Kidney (tissue), 14 donors: ENCODE measurements around the gene SEMA3C. TPM values are rescaled to one million over a fixed set of nuclear protein-coding genes. Genes with fewer than 3 reads are reported as not detected.

ENCODE experiments used
- DNase-seq, 5 donors: peaks; one replicate each; pipeline ENCODE4 v3.0.0-alpha.2; 2013 to 2020
- FAIRE-seq: peaks from 2 replicates; lab custom pipeline; 2012; peaks lifted over from hg19 to GRCh38; lab: Jason Lieb, UNC
- H3K27ac ChIP-seq, 2 donors: one replicate each; pipeline ENCODE4 v1.7.0; 2013; ENCODE audit warnings: low read depth in 2 of 2, low read length in 2 of 2, inconsistent platforms in 1 of 2
- H3K27me3 ChIP-seq: one replicate; pipeline ENCODE4 v1.7.1; 2013; ENCODE audit warnings: low read length, inconsistent platforms; ENCODE audit not compliant: control insufficient read depth, insufficient read depth
- H3K36me3 ChIP-seq, 3 donors: one replicate each; pipeline versions ENCODE4 v1.7.0 to v1.7.1; 2013; ENCODE audit warnings: low read length in 3 of 3, control low read depth in 1 of 3, inconsistent platforms in 1 of 3; ENCODE audit not compliant: insufficient read depth in 3 of 3, control insufficient read depth in 2 of 3
- H3K4me1 ChIP-seq, 3 donors: one replicate each; pipeline versions ENCODE4 v1.7.0 to v1.7.1; 2013; ENCODE audit warnings: low read length in 3 of 3, inconsistent platforms in 1 of 3, low read depth in 1 of 3; ENCODE audit not compliant: control insufficient read depth in 2 of 3, insufficient read depth in 2 of 3
- H3K4me3 ChIP-seq, 3 donors: one replicate each; pipeline versions ENCODE4 v1.7.0 to v1.8.1; 2013; ENCODE audit warnings: low read length in 3 of 3, control low read depth in 1 of 3, inconsistent platforms in 1 of 3
- H3K9ac ChIP-seq, 3 donors: one replicate each; pipeline versions ENCODE4 v1.7.0 to v1.7.1; 2013; ENCODE audit warnings: low read length in 3 of 3, control low read depth in 1 of 3, inconsistent platforms in 1 of 3
- H3K9me3 ChIP-seq, 3 donors: one replicate each; pipeline versions ENCODE4 v1.7.0 to v1.7.1; 2013; ENCODE audit warnings: low read length in 3 of 3, control low read depth in 1 of 3, inconsistent platforms in 1 of 3; ENCODE audit not compliant: control insufficient read depth in 2 of 3, insufficient read depth in 1 of 3
- CTCF ChIP-seq: IDR thresholded peaks from 3 replicates; pipeline ENCODE4 v1.5.1; 2012; ENCODE audit warnings: mild to moderate bottlenecking, moderate library complexity, borderline replicate concordance; ENCODE audit not compliant: insufficient read depth; ENCODE audit errors: extremely low read depth
- intact Hi-C: fragments of 100-400 bp; cut with DNase I; formaldehyde crosslinking; loops from one replicate; pipeline ENCODE4 v1.11.1; 2022
- polyA plus RNA-seq: library from polyadenylated mRNA; stranded (reverse); fragments of 350-450 nt; fragmentation: Illumina TruSeq; extraction: RNeasy Lipid Tissue Mini Kit (QIAGEN cat#74804); gene quantifications from one replicate; pipeline ENCODE4 v1.2.3, GENCODE V29; 2014; ENCODE audit warnings: low read depth, low replicate concordance; ENCODE audit not compliant: insufficient read depth
- total RNA-seq: library from RNA; stranded (reverse); fragmentation: NEBNext Ultra II Directional; extraction: Animal tissue kit (Norgen Biotek cat#: 25700); gene quantifications from one replicate; pipeline ENCODE4 v1.2.1, GENCODE V29; 2021
- donor health status: control.
- donor health status: control.
- donor health status: control.
- donor health status: control.
- donor health status: control.
- donor health status: DM: yes; HTN: yes; CAD: no.
- donor health status: Normal renal cell carcinoma (clear cell type).

Gene SEMA3C
- total and polyA plus RNA-seq, 2 donors from 2014 or later: 3.9 to 17.2 TPM

- intact Hi-C loops: no loop called here
- Histone ChIP-seq H3K9ac (no peak overlapping the region), H3K36me3 (no peaks in the 10 kb centered on the region), H3K27ac (no peak overlapping the region), H3K4me3 (no peak overlapping the region), H3K4me1 (no peaks in the 10 kb centered on the region), H3K27me3 (no peaks in the 10 kb centered on the region), H3K9me3 (no peaks in the 10 kb centered on the region)
- DNase-seq (no peak), FAIRE-seq (no peak)
- no peak for TF ChIP-seq CTCF
Measured at GRCh38 chr7:80827239-80827633, 91.6 kb downstream of the SEMA3C start.

GRCh38 chr7:80826520-80827238, 92.2 kb downstream of the SEMA3C start:
- no peak overlapping the region for H3K4me3 ChIP-seq
- no peaks in the 10 kb centered on the region for H3K9me3 ChIP-seq
- DNase-seq: no peak
- H3K27ac ChIP-seq: no peak overlapping the region
- intact Hi-C loops: no loop called here
- H3K27me3 ChIP-seq: no peaks in the 10 kb centered on the region
- H3K4me1 ChIP-seq: no peaks in the 10 kb centered on the region
- no peak overlapping the region for H3K9ac ChIP-seq
- H3K36me3 ChIP-seq: no peaks in the 10 kb centered on the region
- TF ChIP-seq CTCF: no peak
- no peak for FAIRE-seq

DNA sequence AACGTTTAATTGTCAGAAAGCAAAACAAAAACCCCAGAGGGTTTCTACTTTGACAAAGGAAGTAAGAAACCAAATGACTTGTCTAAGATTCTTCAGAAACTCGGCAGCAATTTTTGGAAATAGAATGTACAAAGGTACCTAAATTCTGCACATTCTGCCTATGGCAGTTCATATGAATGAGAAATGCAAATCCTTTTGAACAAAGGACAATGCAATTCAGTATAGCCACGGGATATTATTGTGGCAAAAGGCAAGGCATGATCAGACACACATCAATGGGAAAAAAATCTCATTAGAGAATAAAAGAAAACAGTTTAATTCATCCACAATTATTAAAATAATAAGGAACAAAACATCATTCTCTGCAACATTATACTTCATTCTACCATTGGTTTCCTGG, 93.4 kb downstream of the SEMA3C start:
- FAIRE-seq: no peak
- no peak overlapping the region for H3K4me3 ChIP-seq

More for the DNA sequence above, 93.4 kb downstream of the SEMA3C start:
- no peak for TF ChIP-seq CTCF
- no peak for DNase-seq
- no peak overlapping the region for H3K27ac ChIP-seq
- no peaks in the 10 kb centered on the region for H3K9me3 ChIP-seq
- no peaks in the 10 kb centered on the region for H3K27me3 ChIP-seq
- intact Hi-C loops: no loop called here
- H3K9ac ChIP-seq: no peak overlapping the region
- no peaks in the 10 kb centered on the region for H3K4me1 ChIP-seq
- no peaks in the 10 kb centered on the region for H3K36me3 ChIP-seq
